Activated CD8-positive, alpha-beta memory T cell treated with anti-CD3 and anti-CD28 coated beads, Interleukin-2, amount 50 U/mL, for 4 hours (primary cell): ENCODE data around the gene ITGB5.
"Not testable (repeated sequence)": the region's sequence is repeated elsewhere in the genome, so short reads cannot be mapped to it uniquely, and the experiment has no call there.

Source experiments
- DNase-seq: peaks from one replicate; pipeline ENCODE4 v3.0.0-alpha.2; 2020

ITGB5 gene

DNA sequence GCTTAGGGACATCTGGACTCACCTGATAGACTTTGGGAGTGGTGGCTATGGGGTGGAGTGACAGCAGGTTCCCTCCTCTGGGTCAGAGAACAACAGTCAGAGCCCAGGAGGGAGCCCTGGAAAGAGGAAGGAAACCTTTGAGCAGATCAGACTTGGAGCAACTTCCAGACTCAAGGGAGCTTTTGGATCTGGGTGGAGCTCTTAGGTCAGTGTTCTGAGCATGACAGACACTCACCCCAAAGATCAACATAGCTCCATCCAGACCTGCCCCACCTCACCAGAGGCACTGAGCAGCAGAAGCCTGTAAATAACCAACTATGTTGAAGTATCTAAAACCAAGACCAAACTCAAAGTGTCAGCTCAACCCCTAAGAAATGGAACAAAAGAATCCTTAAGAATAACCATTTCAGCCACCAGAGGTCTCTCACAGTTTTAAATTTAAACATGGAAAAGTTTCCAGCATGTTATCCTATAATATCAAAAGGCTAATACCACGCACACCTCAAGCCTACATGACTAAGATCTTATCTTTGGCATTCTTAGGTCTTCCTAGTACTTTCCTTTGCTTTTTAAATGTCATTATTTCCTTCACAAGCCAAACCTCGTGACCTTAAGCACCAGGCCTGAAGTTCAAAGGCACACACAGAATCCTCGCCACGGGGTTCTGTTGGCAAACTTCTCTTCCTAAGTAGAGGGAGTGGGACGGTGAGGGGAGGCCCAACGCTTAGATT lies 100.5 kb downstream of the ITGB5 start:
- no peak for DNase-seq

DNA sequence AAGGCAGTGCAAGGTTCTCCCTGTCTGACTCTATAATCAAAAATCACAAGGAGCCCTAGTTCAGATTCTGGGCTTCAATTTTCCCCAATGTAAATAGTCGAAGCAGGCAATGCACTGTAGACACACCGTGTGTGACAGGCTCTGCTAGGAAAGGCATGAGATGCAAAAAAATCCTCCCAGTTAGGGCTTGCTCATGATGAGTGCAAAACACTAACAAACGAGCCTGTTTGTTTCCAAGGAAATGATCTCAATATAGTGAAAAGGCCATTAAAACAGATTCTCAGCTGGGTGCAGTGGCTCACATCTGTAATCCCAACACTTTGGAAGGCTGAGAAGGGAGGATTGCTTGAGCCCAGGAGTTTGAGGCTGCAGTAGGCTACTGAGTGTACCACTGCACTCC lies 101.2 kb downstream of the ITGB5 start:
- no peak for DNase-seq

DNA sequence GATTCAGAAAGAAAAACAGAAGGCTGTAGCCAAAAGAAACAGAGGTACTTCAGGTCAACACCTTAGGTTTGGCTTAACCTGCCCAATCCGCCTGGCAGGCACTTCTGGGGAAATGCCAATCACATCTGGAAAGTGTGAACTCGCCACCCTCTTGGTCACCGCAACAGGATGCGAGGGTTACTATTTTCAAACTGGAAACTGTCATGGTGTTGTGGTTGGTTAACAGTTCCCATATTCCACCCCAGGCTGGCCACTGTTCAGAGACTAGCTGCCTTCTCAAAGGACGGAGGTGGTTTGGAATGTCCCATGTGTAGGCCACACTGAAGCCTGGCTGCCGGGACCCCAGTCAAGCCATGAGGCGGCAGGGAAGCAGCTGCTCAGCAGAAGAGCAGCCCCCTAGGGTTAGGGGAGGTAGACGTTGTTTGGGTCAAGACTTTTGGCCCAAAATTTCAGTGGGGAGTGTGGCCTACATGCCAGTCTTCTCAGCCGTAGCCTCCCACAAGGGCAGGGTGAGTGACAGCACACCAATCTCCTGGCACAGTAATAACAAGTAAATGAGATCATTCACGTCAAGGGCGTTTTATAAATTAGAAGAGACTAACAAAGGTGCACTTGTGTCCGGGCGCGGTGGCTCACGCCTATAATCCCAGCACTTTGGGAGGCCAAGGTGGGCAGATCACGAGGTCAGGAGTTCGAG lies 102.3 kb downstream of the ITGB5 start:
- no peak for DNase-seq

DNA sequence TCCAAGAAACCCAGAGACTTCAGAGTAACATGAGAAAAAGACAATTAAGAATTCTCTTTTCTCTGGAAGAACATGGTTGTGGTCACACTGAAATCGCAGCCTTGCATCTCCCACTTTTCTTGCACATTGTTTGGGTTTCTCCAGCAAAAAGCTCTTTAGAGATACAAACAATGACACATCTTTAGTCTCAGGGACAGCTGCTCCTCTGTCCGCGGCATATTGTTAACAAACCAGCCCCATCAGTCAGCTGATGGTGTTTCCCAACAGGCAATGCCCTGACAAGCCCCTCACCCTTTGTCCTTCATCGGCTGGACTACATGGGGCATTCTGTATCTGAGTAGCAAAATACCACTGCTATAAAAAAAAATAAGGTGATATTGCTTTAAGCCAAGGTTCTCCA lies 103.5 kb downstream of the ITGB5 start:
- no peak for DNase-seq

DNA sequence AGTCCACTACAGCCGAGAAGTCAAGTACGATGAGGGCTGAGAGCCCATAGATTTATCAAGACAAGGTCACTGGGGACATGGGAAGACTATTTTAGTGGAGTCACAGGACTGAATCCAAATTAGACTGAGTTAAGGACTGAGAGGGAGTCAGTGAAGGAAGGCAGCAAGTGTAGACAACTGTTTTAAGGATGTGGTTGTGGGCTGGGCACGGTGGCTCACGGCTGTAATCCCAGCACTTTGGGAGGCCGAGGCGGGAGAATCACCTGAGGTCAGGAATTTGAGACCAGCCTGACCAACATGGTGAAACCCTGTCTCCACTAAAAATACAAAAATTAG lies 104.8 kb downstream of the ITGB5 start:
- not testable (repeated sequence) for DNase-seq

DNA sequence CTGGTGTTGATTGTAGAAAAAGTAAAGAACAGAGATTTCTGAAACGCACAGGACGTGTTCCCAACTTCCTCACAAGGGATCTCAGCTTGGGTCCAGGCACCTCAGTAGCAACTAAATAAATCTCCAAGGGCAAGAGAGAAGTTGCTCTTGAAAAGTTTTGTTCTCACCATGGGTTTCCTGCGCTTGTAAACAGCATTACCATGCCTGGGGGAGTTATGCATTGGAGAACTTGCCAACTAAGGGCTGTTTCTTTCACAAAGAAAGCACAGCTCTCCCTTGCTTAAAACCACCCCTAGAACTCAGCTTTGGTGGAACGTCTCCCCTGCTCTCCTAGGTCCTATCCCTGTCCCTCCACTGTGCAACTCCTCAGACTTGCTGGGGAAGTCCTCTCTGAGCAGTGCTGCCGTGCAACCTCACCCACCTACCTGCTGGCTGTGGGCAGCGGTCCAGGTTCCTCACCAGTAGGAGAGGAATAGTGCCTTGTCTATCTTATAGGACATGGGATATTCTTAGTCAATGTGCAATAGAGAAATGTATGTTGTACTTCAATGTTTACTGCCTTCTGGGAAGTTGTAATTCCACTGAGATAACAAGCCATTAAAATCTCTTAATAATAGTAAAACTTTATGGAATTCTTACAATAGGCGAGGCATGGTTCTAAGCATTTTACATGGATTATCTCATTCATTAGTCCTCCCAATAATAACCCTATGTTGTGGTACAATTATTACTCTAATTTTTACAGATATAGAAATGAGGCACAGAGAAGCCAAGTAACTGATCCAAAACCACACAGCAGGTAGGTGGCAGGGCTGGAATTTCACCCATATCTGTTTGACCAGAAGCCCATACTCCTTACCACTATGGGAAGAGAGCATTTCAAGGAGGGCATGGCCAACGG lies 105.4 kb downstream of the ITGB5 start:
- DNase-seq, result no peak

DNA sequence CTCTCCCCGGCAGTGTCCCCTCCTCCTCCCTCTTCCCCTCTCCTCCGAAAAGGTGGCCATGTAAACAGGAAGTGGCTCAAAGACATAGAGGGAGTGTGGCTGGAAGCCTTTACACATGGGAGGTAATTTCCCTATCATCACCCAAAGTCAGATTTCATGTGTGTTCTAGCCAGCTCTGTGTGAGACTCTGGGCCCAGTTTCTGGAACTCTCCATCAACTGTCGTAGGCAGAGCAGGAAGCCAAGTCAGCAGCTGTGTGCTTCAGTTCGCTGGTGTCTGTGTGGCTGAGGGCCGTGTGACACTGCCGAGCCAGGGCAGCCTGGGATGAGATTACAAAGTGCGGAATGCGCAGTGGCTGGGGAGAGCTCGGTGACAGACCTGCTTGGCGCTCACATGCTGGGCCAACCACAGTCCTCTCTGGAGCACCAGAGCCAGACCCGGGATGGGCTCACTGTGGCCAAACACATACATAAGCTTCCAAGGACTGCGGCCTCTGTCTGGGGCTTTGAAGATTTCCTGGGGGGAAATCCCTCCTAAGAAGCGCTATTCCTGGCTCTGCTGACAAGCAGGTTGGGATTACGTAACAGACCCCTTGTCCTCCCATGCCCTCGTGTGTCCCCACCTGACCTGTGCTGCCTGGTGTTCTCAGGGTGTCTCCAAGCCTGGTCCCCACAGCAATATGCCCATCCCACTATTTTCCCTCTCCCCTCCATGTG lies 106.2 kb downstream of the ITGB5 start:
- DNase-seq, result no peak

DNA sequence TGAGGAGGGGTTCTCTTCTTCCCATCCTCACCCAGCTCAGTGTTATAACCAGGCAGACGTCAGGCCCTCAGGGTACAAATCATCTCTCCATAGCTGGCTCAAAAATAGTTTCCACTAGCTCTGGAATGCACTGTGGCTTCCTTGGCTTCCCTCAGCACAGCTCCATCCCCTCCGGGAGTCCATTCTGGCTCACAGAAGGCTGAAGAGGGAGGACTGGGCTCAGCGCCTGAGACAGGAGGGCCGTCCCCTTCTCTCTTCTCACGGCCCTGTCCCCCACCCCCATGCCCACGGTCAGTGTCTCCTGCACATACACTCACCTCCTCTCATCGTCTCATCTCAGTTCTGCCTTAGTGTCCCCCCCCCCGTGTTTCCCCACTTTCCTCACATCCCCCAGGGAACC lies 106.8 kb downstream of the ITGB5 start:
- no peak for DNase-seq

DNA sequence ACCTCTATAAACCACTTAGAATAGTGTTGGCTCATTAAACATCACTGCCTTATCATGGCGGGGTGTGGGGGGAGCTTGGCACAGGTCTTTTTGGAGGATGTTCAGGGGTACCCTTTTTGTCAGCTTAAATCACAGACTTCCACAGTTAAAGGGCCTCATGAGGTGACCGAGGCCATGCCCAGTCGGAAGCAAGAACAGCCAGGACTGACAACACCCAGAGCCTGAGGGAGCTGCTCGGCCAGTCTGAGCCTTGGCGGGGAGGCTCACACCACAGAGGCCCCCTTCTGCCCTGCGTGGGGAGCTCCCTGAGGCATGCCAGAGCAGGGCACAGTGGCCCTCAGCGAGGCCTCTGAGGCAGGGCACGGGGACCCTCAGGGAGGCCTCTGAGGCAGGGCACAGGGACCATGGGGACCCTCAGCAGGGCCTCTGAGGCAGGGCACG lies 107.4 kb downstream of the ITGB5 start:
- DNase-seq, result no peak

DNA sequence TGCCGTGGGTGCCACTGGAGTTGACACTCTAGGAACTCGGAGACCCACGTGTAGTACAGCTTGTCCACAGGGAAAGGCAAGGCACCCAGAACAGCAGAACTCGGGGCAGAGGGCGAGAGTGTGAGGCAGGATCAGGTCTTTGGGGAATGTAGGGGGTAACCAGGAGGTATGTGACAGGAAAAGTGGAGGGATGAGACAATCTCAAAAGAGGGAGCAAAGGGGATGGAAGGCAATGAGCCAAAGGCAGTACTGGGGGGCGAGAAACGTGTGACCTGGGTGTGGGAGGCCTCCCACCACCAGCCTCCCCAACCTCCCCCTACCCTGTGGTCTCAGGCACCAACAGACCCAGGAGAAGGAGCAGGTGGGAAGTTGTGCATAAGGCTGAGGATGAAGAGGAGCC lies 108.0 kb downstream of the ITGB5 start:
- DNase-seq, result no peak

DNA sequence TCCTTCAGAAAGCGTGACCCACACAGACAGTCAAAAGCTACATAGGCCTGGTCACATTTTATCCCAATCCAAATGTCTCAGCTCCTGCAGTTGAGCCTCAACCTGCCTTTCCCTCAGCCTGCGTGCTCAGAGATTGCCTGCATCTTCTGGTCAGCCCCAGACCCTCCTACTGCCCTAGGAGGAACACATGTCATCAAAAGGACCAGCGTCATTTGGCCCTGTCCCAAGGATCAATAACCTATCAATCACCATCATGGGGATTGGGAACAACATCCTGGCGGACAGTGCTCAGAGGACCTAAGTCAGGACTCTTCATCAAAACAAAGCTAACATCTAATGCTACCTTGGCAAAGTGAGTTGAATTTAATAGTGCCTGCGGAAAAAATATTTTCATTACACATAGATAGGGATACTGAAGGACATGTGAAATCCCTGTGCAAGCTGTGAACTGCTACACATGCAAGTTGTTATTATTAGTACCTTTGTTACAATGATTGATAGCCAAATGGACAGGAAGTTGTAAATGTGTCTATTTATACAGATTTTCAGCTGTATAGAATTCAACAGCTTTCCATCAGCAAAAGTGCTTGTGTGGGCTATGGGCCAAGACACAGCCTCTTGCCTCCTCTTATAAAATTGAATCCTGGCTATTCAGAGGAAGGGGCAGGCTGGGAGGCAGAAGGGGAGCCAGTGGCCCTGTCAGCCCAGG lies 109.2 kb downstream of the ITGB5 start:
- no peak for DNase-seq

DNA sequence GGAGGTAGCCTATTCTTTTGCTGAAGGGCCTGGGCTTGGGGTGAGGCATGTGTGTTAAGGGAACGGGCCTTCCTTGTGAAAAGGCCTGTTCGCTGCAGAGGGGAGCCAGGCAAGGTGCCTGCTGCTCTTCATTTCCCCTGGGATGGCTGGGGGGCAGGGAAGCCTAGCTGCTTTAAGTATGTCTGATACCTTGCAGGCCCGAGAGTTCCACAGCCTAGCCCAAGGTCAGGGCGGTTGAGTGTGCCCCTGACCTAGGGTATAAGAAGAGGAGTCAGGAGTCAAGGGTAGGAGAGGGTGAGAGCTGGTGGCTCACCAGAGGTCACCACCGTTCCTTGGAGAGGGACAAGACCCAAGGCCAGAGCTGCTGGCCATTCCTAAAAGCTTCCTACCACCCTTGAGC lies 110.3 kb downstream of the ITGB5 start:
- no peak for DNase-seq

DNA sequence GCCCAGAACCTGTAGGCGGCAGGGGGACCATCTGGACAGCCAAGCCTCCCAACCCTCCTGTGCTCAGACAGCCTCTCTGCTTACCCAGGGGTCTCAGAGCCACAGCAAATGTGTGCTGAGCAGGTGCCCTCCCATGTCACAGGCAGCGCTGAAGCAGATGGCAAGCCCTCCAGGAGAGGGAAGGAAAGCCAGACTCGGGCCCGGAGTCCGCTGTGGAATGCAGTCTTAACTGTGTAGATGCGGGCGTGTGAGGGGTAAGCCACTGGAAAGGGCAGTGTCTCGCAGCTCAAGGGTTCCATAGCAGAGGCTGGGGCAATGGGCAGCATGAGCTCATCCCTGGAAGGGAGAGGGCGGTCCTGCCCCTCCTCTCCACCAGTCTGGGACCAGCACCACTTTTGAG lies 111.3 kb downstream of the ITGB5 start:
- DNase-seq, result no peak

DNA sequence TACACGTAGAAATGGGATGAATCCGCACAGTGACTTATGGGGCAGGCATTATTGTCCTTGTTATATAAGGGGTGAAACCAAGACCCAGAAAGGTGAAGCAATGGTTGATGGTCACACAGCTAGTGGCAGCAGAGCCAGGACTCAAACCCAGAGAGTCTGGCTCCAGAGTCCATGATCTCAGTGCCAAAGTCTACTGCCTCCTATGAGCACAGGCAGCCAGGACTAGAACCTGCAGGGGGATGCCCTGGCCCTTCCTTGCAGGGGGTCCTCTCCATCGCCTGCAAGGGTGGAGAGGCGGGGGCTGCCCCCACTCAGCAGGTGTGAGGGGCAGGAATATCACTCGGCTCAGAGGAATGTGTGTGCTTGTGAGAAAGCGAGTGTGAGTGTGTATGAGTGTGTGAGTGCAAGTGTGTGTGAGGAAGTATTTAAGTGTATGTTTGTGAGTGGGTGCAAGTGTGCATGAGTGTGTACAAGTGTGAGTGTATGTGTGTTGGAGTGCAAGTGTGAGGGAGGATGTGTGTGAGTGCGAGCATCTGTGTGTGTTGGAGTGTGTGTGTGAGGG lies 112.2 kb downstream of the ITGB5 start:
- no peak for DNase-seq

DNA sequence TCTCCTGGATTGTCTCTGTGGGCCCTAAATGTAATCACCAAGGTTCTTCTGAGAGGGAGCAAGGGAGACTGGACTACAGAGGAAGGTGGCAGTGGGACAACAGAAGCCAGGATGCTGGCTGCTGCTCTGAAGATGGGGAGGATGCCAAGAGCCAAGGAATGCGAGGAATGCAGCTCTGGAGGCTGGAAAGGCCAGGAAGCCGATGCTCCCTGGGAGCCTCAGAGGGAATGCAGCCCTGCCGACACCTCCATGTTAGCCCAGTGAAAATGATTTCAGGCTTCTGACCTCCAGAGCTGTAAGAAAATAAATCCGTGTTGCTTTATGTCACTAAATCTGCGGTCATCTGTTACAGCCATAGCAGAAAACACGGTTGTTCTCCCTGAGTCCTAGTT lies 112.8 kb downstream of the ITGB5 start:
- no peak for DNase-seq

DNA sequence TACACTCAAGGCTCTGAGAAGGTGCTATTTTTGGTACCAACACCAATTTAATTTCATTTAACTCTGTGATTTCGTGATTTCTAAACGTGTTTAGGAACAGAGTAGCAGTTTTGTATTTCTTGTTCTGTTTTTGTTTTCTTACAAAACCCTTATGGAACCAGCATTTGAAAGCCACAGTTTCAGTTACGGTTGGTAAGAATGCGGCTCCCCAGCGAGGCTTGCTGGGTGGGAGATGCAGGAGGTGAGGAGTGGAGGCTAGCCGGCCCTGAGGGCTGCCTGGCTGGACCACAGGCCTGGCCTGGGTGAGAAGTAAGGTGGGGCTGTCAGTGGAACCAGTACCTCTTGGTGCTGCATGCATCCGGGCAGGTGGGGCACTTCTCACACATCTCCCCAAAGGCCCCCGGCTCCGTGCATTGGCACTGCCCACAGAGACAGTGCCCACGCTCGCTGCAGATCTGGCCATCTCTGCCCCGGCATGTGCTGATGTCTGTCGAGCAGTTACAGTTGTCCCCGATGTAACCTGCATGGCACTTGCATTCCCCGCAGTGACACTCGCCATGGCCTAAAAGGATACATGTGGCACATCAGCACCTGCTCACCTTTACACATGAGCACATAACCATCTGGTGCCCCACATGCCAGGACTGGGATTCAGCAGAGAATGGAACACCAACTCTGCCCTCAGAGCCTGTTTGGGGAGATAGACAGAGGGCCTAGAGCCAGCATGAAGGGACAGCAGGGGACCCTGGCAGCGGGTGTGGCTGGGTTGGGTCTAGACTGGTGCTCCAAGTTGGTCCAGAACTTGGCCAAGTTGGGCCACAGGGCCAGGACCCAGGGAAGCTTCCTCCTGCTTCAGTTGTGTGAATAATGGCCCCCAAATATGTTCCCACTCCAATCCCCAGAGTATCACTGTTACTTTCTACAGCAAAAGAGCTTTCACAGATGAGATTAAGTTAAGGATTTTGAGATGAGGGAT lies 113.5 kb downstream of the ITGB5 start:
- DNase-seq, result no peak

DNA sequence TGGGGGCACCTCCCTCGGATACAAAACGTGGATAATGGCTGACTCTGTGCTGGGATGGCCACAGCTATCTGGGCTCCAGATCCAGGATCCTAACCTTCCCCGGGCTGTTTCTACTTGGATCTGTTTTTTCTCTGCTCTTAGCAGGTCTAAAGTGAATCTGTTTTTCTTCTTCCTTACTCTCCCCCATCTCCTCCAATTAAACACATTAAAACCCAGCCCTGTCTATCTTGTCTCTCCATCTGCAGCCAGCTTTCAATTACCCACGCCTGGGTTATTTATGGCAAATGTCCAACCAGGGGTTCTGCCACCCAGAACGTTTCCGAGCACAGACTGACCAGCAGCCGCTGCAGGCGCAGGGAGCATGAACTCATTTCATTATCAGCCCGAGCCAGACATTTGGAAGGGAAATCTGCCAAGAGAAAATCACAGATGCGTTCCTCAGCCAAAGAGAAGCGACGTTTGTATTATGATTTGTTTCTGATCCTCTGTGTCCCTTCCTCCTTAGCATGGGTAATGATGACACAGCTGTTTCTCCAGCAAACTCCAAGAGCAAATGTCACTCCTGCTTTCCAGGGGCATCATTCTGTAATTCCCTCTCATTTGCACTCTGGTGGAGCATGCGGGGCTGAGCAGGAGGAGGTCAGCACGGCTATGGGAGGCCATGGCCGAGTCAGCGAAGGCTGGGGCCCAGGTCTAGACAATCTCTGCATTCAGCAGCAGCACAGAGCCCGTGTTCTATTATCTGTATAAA lies 114.9 kb downstream of the ITGB5 start:
- DNase-seq, result no peak

DNA sequence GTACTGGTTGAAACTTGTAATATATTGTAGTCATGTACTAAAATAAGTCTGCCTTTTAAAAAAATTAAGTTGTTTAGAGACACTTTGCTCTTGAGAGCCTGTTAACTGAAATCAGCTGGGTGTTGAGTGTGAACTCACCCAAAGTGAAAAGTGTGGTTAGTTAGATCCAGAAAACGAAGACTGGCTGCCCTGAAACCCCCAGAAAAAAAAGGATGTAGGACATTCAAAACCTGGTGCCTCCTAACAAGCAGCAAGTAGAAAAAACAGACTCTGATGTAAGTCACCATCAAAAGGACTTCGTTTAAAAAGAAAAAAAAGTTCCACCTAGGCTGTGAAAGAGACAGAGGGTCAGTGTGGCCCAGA lies 116.1 kb downstream of the ITGB5 start:
- no peak for DNase-seq

DNA sequence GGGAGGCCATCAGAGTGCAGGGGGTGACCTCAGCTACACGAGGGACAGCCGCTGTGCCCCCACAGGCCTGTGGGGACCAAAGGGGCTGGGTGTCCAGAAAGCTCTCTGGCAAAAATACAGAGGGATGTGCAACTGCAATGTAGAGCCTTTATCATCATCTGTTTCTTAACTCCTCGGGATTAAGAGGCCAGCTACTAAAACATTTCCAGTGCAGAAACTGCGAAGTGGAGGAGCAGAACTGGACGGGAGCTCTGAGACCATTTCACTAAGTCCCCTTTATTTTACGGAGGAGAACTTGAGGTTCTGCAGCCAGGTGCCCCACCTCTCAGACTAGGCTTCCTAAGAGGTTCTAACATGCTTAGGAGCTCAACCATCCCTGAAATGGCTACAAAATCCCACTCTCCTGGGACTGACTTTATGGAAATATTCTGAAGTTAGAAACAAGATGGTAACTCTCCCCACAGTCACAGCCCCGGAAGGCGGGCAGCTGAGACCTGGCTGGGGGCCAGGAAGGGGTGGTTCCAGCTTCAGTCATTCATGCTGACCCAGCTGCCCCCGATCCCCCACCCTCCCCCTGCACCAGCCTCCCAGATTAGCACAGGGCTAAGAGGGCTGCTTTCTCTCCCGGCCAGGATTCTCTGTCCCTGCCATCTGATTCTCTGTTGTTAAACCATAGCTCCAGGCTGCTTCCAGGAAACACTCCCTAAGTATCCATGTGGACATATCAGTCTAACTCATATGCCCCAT lies 116.7 kb downstream of the ITGB5 start:
- no peak for DNase-seq
